Upper lobe of right lung (tissue), 1 donor: ENCODE results near the gene ANKRA2. TPM values are rescaled to one million over a fixed set of nuclear protein-coding genes. Genes with fewer than 3 reads are reported as not detected.

Experiments
- ATAC-seq: fragments of 200-7000 bp; cut with Tn5 transposase; one replicate; pipeline ENCODE4 v1.9.1; 2020; ENCODE audit warnings: mild to moderate bottlenecking, moderate library complexity
- DNase-seq: peaks from one replicate; pipeline ENCODE4 v3.0.0-alpha.2; 2020
- H3K27ac ChIP-seq: fragments of 200-600 bp; one replicate; pipeline ENCODE4 v1.8.0; 2022
- H3K27me3 ChIP-seq: fragments of 200-600 bp; one replicate; pipeline ENCODE4 v1.8.0; 2022; ENCODE audit warnings: mild to moderate bottlenecking
- H3K36me3 ChIP-seq: fragments of 200-600 bp; one replicate; pipeline ENCODE4 v1.8.0; 2022
- H3K4me1 ChIP-seq: fragments of 200-600 bp; one replicate; pipeline ENCODE4 v1.8.0; 2022
- H3K4me3 ChIP-seq: fragments of 200-600 bp; one replicate; pipeline ENCODE4 v1.8.0; 2022; ENCODE audit warnings: mild to moderate bottlenecking
- H3K9me3 ChIP-seq: fragments of 200-600 bp; one replicate; pipeline ENCODE4 v1.8.0; 2022
- CTCF ChIP-seq: fragments of 200-600 bp; IDR thresholded peaks from one replicate; pipeline ENCODE4 v1.8.0; 2022; ENCODE audit warnings: antibody characterized with exemption
- intact Hi-C: fragments of 100-400 bp; cut with DNase I; formaldehyde crosslinking; loops from one replicate; pipeline ENCODE4 v1.11.0; 2022
- long read RNA-seq: library from polyadenylated mRNA; unstranded; transcript quantifications from one replicate; pipeline ENCODE4 v2.0.0, GENCODE V29; 2021
- total RNA-seq: library from RNA; stranded (reverse); fragmentation: NEBNext Ultra II Directional; extraction: Animal tissue kit (Norgen Biotek cat#: 25700); gene quantifications from one replicate; pipeline ENCODE4 v1.2.1, GENCODE V29; 2021
- donor health status: DM: no; HTN: yes; CAD: no; lungs with severe emphysema.

Gene ANKRA2
- total RNA-seq, result 24.0 TPM
- long read RNA-seq, transcript ANKRA2-201 (9 exons, 2,063 nt), result major isoform, 10 of 24 reads
- long read RNA-seq, partial matches to known transcripts, result 1 of 24 reads
- long read RNA-seq, other reads (novel, unspliced or antisense), result 11 of 24 reads

GRCh38 chr5:73565139-73565968 lies at the start of gene ANKRA2, which contains the start of gene UTP15:
Gene ANKRA2 (minus strand): TSS chr5:73565639. CDS start chr5:73562881, 2,758 bp downstream.
Gene UTP15 (plus strand): TSS chr5:73565743. CDS start chr5:73567345, 1,602 bp downstream.
- peaks cover 27% of the 10 kb centered on the region for H3K4me1 ChIP-seq
- intact Hi-C loops, result no loop called here
- ATAC-seq, result peak; percentile 100

DNA sequence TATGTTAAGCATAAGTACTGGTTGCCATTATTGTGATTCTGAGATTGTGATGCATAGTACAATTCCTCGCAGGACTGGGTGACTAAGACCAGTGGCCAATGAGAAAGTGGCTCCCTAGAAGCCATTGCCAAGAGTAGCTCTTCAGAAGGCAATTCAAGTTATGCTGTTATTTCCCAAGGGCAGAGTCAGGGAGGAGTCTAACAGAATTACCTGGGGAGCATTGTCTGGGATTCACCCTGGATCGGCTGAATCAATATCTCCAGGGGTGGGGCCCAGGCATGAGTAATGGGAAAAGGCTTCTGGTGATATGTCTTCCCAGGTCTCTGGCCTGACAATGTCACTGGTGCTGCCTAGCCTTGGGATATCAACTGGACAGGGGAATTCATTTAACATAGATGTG lies 49.6 kb upstream of the ANKRA2 start:
- DNase-seq (no peak), ATAC-seq (no peak)
- Histone ChIP-seq H3K4me3 (no peak overlapping the region), H3K27me3 (no peaks in the 10 kb centered on the region), H3K27ac (no peak overlapping the region), H3K4me1 (no peaks in the 10 kb centered on the region), H3K9me3 (no peaks in the 10 kb centered on the region), H3K36me3 (no peaks in the 10 kb centered on the region)
- intact Hi-C loops, result no loop called here
- TF ChIP-seq CTCF, result no peak

More at GRCh38 chr5:73565139-73565968, at the start of gene ANKRA2, which contains the start of gene UTP15:
- Histone ChIP-seq H3K27ac (peak within 1 kb of the TSS; percentile 98), H3K36me3 (peaks cover 35% of the 10 kb centered on the region), H3K27me3 (no peaks in the 10 kb centered on the region), H3K9me3 (no peaks in the 10 kb centered on the region), H3K4me3 (peak within 1 kb of the TSS; percentile 85)
- TF ChIP-seq CTCF, result no peak
- peak; percentile 100 for DNase-seq

DNA sequence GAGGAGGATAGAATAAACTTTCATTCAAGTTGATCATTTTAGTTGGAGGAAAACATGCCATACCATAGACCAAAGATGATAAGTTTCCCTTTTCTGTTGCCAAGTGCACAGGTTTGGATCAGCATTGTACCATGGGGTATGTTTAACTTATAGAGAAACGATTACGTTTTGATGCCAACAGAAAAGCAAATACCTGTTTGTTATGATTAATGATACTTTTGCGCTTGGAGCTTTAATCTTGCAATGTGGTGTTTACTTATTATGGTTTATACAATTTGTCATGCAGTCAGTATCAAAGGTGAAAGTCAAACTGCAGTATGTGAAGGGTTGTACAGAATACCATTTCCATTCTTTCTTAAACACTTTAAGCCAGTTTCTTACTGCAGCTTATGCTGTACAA lies 47.4 kb upstream of the ANKRA2 start:
- intact Hi-C loops, result no loop called here
- ATAC-seq (no peak), DNase-seq (no peak)
- no peak for TF ChIP-seq CTCF
- no peak overlapping the region for H3K27ac ChIP-seq
- no peaks in the 10 kb centered on the region for H3K36me3 ChIP-seq
- H3K9me3 ChIP-seq, result no peaks in the 10 kb centered on the region
- H3K4me1 ChIP-seq, result no peaks in the 10 kb centered on the region
- no peaks in the 10 kb centered on the region for H3K27me3 ChIP-seq
- H3K4me3 ChIP-seq, result no peak overlapping the region

- no peak overlapping the region for H3K27ac ChIP-seq
- intact Hi-C loops, result no loop called here
- H3K9me3 ChIP-seq, result no peaks in the 10 kb centered on the region
- no peak for DNase-seq
- TF ChIP-seq CTCF, result no peak
- H3K36me3 ChIP-seq, result no peaks in the 10 kb centered on the region
- no peak overlapping the region for H3K4me3 ChIP-seq
- ATAC-seq, result no peak
- H3K27me3 ChIP-seq, result no peaks in the 10 kb centered on the region
- no peaks in the 10 kb centered on the region for H3K4me1 ChIP-seq
Measured at GRCh38 chr5:73607228-73607627, 41.8 kb upstream of the ANKRA2 start.

DNA sequence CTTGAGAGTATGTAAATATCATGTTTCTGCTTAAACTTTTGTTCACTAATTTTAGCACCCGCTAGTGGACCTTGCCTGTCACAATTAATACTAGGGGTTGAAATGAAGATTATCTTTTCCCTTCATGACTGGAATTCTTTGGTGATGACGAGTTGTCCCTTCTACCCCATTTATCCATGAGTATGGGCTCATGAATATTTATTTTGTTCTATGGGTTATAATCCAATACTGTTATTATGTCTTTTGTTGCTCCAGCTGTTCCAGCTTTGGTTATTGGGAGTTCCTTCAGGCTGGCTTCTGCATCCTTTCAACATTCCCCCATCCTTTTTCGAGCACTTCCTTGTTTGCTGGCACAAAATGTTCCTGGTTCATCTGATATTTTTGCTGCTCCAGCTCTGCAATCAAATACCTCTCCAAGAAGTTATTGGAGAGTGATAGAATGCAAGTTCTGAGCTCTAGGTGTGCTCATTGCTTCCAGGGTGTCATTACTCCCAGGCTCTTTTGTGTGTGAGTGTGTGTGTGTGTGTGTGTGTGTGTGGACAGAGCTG lies 40.8 kb upstream of the ANKRA2 start:
- H3K36me3 ChIP-seq, result no peaks in the 10 kb centered on the region
- intact Hi-C loops, result no loop called here
- no peak for TF ChIP-seq CTCF
- no peak for ATAC-seq
- no peak for DNase-seq
- H3K4me1 ChIP-seq, result no peaks in the 10 kb centered on the region
- no peaks in the 10 kb centered on the region for H3K9me3 ChIP-seq
- no peaks in the 10 kb centered on the region for H3K27me3 ChIP-seq
- no peak overlapping the region for H3K27ac ChIP-seq
- no peak overlapping the region for H3K4me3 ChIP-seq
